Activated CD4-positive, alpha-beta T cell treated with anti-CD3 and anti-CD28 coated beads, Interleukin-2, amount 50 U/mL, for 4 hours (primary cell): ENCODE results near the gene CCZ1B.
"Not testable (repeated sequence)": the region's sequence is repeated elsewhere in the genome, so short reads cannot be mapped to it uniquely, and the experiment has no call there.

Experiments used
- DNase-seq, 2 experiments: peaks; one replicate each; pipeline ENCODE4 v3.0.0-alpha.2; 2020

Gene CCZ1B

DNA sequence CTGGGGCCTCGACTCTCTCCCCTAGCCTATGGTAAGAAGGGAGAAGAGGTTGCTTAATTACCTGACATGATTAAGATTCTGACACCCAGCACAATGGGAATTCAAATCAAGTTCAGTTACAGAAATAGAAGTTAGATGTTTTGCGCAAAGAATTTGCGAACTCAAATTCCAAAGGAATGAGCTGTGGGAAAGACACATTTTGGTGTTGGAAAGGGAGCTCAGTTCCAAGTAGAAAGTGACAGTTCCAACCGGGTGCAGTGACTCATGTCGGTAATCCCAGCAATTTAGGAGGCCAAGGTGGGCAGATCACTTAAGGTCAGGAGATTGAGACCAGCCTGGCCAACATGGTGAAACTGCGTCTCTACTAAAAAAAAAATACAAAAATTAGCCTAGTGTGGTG is 4.0 kb upstream of the CCZ1B start:
- not testable (repeated sequence) for DNase-seq

DNA sequence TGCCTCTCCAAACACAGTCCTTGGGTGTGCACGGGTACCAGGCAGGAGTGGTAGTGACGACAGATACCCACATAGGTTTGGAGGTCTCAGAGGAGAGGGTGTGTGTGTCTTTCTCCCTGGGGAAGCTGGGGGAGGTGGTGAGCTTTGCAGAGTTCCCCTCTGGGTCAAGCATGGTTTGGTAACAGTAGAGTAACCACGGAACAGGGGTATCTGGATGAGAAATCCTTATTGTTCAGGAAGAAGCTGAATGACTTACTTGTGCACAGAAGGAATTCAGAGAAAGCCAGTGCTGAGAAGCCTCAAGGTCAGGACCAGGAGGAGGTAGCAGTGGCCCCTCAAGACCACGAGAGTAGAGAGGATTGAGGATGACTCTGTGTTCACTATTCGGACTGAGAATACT is 3.5 kb upstream of the CCZ1B start:
- not testable (repeated sequence) for DNase-seq

DNA sequence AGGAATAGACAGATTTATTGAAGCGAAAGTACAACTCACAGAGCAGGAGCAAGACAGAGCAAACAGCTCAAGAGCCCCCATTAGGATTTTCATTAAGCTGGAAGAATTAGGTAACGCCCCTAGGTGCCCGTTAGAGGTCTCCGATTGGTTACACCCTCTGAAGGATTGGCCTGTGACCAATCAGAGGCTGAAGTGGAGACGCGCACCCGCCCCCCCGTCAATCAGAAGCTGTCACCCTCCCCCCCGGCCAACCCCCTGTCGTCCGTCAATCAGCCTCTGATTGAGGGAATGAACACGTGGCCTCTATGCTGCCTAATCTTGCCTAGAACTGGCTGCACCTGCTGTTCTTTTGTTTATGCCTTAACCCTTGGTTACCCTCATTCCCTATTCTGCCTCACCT is 1.1 kb upstream of the CCZ1B start:
- not testable (repeated sequence) for DNase-seq

- DNase-seq, result not testable (repeated sequence)
Observed at GRCh38 chr7:6825236-6826125, 594 bp downstream of the CCZ1B start.

GRCh38 chr7:6821622-6822021 is 4.5 kb downstream of the CCZ1B start:
- not testable (repeated sequence) for DNase-seq

- DNase-seq, result not testable (repeated sequence)
Observed at GRCh38 chr7:6815470-6815869, 10.6 kb downstream of the CCZ1B start.

- not testable (repeated sequence) for DNase-seq
Observed at GRCh38 chr7:6813011-6813410, 13.1 kb downstream of the CCZ1B start.

DNA sequence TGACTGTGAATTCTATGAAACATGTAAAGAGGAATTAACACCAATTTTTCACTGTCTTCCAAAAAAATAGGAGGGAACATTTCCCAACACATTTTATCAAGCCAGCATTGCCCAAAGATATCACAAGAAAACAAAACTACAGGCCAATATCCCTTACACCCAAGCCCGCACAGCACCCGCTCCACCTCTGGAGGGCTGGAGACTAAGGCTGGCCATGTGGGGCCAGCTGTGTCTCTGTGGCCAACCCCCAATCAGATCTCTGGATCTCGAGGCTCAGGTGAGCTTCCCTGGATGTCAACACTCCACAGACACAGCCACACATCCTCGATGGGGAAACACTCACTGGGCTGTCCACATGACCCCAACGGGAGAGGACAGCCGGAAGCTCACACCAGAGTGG is 18.1 kb downstream of the CCZ1B start:
- DNase-seq, result not testable (repeated sequence)

GRCh38 chr7:6807393-6807918 is 18.6 kb downstream of the CCZ1B start:
- DNase-seq, result not testable (repeated sequence)

GRCh38 chr7:6800331-6800730 is 25.7 kb downstream of the CCZ1B start:
- DNase-seq, result not testable (repeated sequence)

DNA sequence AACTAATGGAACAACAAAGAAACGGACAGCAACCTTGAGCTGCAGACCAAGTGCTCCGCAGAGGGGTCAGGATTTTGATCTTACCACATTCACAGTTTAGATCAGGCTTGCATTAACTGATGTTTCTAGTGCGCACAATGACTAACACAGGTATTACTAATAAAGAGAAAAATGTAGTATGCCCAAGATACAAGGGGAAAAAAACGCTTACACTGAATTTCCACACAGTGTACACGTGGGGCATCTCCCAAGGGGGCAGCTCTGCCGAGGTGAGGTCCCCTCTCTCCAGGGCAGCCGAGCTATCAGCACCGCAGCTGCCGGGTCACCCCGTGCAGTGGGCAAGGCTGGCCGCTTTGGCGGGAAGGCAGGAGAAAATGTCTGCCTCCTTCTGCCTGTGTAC is 26.2 kb downstream of the CCZ1B start:
- DNase-seq, result not testable (repeated sequence)

DNA sequence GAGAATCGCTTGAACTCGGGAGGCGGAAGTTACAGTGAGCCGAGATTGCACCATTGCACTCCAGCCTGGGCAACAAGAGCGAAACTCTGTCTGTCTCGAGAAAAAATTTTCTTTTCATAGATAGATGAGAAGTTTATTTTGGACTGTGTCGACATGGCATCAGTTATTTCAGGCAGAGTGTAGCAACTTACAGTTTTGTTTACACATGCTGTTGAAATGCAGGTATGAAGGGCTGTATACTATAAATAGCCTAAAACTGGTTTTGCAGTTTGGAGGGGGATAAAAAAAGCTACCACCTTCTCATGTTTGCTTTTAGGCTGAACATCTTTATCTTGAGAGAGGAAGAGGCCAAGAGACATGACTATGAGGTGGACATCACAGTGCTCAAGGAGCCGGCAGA is 28.0 kb downstream of the CCZ1B start:
- not testable (repeated sequence) for DNase-seq

DNA sequence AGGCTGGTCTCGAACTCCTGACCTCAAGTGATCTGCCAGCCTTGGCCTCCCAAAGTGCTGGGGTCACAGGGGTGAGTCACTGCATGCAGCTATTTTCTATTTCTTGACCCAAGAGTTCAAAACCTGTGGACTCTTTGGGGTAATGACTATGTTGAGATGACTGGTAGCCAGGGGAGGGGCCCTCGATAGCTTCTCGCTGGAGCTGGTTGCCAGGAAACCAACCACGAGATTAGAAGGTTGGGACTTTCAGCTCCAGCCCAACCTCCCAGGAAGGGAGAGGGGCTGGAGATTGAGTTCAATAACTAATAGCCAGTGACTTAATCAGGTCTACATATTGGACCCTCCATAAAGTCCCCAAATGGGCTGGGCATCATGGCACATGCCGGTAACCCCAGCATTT is 28.9 kb downstream of the CCZ1B start:
- DNase-seq, result not testable (repeated sequence)

DNA sequence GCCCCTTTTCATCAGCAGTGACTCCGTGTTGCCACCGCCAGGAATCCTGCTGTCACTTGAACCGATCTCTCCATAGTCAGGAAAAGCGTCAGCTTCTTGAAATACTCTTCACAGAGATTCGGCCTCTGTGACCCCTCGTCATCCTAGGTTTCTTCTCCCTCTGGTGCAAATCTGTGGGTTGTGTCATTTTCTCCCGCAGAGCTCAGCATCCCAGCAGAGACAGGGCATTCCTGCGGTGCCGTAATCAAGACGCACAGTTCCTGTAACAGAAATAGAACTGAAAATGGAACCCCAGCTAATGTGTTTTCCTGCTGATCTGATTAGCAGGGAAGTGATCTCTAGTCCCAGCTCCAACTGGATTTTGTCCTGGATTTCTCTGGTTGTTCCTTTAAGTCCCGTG is 31.8 kb downstream of the CCZ1B start:
- DNase-seq, result not testable (repeated sequence)

DNA sequence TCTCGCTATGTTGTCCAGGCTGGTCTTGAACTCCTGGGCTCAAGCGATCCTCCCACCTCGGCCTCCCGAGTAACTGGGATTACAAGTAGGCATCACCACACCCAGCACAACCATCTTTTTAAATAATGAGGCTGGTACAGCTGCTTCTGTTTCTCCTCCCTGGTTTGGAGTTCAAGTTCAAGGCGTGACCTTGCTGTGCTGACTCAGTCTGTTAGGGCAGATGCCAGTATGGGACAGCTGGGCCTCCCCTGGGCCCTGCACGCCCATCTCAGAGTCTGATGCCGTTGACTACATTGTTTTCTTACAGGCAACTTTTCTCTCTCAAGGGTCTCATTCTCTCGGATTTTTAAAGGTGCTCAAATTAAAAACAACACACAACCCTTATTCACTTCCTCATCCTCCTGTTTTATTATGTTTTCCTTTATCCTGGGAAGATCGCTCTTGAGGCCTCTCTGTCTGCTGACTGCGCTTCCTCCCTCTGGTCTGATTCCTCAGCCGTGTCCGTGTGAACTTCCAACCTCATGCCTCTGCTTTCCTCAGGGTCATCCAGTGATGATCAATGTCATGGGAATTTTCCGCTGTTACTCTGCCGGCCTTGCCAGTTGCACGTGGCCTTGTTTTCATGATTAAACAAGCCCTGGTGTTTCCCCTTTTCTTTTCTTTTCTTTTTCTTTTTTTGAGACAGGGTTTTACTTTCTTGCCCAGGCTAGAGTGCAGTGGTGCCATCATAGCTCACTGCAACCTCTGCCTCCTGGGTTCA is 33.8 kb downstream of the CCZ1B start:
- not testable (repeated sequence) for DNase-seq

- not testable (repeated sequence) for DNase-seq
Observed at GRCh38 chr7:6789353-6789752, 36.7 kb downstream of the CCZ1B start.

GRCh38 chr7:6781581-6781980 is 44.5 kb downstream of the CCZ1B start:
- not testable (repeated sequence) for DNase-seq

- not testable (repeated sequence) for DNase-seq
Observed at GRCh38 chr7:6761186-6761585, 64.9 kb downstream of the CCZ1B start.

- not testable (repeated sequence) for DNase-seq
Observed at GRCh38 chr7:6753964-6754363, 72.1 kb downstream of the CCZ1B start, which contains the start of gene RSPH10B2. Gene RSPH10B2 (plus strand): TSS chr7:6754103. CDS start chr7:6757678, 3,575 bp downstream.

DNA sequence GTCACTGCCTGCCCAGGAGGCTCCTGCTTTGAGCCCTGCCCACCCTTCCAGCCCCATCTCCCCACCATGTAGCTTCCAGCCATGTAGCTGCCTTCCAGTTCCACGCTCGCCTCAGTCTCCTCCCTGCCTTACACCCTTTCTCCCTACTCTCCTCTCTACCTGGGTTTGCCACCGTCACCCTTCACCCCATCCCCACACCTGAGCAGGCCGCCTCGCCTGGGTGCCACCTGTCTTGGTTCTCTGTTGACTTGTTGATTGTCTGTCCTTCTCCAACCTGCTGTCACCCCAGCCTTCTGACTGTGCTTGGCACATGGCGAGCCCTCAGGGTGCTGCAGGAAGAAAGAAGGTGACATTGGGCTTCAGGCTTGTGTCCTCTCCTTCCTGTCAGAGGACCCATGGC is 75.9 kb downstream of the CCZ1B start:
- not testable (repeated sequence) for DNase-seq

DNA sequence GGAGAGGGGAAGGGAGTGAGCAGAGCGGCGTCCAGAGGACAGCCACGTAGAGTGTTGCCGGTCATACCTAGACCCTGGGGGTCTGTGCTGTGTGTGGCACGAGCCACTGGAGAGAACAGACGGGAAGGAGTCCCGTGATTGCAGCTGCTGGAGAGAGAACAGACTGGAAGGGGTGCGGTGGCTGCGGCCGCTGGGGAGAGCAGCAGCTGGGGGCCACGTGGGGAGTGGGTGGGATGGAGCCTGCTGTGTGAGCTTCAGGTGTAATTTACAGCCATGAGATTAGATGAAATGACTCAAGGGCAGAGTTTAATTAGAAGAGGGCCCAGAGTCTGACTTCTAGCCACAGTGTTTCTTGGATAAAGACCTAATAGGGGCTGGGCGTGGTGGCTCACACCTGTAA is 76.7 kb downstream of the CCZ1B start:
- not testable (repeated sequence) for DNase-seq
